ENCODE measurements around the gene CBX8.
A peak's percentile ranks its signal among the peaks of the same experiment; 100 is the strongest.

DNA sequence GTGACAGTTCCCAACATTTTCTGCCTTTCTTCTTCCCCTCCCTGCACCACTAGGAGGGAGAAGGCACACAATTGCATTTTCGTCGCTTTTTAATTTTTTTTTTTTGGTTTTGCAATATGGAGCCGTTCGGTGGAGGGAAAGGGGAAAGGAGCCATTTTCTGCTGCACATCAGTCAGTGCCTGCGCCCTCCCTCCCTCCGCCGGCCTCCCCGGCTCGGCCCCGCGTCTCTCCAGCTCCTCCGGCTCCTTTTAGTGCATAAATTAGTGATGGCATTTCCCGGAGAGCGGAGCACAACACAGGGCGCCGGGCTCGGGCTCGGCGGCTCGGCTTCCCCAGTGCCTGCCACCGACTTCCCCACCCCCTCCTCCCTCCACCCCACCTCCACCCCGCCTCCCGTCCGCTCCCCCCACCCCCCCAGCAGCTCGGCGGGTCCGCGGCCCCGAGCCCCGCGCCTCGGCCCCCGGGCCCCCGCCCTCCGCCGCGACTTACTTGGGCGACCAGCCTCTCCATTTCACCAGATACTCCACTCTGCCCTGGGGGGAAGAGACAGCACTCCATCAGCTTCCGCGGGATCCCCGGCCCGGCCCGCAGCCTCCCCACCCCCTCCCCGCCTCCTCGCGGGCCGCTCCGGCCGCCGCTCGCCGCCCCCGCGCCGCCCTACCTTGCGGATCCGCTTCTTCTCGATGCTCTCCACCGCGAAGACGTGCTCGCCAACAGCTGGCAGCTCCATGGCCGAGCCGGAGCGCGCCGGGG, 41.8 kb upstream of the CBX8 start:
- peak in 1 of 2 donors; percentile 36 for TF ChIP-seq POLR2A (IDR thresholded peaks at IDR 0.05)
- TF ChIP-seq, protein P1, sequence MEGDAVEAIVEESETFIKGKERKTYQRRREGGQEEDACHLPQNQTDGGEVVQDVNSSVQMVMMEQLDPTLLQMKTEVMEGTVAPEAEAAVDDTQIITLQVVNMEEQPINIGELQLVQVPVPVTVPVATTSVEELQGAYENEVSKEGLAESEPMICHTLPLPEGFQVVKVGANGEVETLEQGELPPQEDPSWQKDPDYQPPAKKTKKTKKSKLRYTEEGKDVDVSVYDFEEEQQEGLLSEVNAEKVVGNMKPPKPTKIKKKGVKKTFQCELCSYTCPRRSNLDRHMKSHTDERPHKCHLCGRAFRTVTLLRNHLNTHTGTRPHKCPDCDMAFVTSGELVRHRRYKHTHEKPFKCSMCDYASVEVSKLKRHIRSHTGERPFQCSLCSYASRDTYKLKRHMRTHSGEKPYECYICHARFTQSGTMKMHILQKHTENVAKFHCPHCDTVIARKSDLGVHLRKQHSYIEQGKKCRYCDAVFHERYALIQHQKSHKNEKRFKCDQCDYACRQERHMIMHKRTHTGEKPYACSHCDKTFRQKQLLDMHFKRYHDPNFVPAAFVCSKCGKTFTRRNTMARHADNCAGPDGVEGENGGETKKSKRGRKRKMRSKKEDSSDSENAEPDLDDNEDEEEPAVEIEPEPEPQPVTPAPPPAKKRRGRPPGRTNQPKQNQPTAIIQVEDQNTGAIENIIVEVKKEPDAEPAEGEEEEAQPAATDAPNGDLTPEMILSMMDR (IDR thresholded peaks at IDR 0.05), result peak in 1 of 6 experiments; percentile 22

Data from thyroid gland (tissue), 4 donors.